Measurements from ENCODE around the gene TCF4. TPM values are rescaled to one million over a fixed set of nuclear protein-coding genes. Genes with fewer than 3 reads are reported as not detected.

TCF4 gene
- total and polyA plus RNA-seq, 2 experiments from 2014 or later: 77.7 to 89.2 TPM

DNA sequence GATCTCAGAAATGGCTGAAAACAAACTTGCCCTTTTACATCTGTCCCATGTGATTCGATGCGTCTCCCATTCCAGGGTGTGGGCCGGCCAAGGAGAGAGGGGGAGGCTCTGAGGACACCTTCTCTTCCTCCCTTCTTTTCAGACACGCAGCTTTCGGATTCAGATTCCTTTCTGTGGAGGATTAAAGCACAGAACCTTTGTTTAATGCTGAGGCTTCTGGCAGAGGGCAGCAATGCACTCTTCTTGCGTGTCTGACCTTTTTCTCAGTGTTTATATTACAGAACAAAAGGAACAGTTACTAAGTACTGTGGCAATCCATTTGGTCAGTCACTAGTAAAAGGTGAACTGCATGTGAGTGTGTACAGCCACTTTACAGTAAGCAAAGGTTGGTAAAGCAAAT, 359.8 kb downstream of the TCF4 start (continued):
- TF ChIP-seq, protein P1, sequence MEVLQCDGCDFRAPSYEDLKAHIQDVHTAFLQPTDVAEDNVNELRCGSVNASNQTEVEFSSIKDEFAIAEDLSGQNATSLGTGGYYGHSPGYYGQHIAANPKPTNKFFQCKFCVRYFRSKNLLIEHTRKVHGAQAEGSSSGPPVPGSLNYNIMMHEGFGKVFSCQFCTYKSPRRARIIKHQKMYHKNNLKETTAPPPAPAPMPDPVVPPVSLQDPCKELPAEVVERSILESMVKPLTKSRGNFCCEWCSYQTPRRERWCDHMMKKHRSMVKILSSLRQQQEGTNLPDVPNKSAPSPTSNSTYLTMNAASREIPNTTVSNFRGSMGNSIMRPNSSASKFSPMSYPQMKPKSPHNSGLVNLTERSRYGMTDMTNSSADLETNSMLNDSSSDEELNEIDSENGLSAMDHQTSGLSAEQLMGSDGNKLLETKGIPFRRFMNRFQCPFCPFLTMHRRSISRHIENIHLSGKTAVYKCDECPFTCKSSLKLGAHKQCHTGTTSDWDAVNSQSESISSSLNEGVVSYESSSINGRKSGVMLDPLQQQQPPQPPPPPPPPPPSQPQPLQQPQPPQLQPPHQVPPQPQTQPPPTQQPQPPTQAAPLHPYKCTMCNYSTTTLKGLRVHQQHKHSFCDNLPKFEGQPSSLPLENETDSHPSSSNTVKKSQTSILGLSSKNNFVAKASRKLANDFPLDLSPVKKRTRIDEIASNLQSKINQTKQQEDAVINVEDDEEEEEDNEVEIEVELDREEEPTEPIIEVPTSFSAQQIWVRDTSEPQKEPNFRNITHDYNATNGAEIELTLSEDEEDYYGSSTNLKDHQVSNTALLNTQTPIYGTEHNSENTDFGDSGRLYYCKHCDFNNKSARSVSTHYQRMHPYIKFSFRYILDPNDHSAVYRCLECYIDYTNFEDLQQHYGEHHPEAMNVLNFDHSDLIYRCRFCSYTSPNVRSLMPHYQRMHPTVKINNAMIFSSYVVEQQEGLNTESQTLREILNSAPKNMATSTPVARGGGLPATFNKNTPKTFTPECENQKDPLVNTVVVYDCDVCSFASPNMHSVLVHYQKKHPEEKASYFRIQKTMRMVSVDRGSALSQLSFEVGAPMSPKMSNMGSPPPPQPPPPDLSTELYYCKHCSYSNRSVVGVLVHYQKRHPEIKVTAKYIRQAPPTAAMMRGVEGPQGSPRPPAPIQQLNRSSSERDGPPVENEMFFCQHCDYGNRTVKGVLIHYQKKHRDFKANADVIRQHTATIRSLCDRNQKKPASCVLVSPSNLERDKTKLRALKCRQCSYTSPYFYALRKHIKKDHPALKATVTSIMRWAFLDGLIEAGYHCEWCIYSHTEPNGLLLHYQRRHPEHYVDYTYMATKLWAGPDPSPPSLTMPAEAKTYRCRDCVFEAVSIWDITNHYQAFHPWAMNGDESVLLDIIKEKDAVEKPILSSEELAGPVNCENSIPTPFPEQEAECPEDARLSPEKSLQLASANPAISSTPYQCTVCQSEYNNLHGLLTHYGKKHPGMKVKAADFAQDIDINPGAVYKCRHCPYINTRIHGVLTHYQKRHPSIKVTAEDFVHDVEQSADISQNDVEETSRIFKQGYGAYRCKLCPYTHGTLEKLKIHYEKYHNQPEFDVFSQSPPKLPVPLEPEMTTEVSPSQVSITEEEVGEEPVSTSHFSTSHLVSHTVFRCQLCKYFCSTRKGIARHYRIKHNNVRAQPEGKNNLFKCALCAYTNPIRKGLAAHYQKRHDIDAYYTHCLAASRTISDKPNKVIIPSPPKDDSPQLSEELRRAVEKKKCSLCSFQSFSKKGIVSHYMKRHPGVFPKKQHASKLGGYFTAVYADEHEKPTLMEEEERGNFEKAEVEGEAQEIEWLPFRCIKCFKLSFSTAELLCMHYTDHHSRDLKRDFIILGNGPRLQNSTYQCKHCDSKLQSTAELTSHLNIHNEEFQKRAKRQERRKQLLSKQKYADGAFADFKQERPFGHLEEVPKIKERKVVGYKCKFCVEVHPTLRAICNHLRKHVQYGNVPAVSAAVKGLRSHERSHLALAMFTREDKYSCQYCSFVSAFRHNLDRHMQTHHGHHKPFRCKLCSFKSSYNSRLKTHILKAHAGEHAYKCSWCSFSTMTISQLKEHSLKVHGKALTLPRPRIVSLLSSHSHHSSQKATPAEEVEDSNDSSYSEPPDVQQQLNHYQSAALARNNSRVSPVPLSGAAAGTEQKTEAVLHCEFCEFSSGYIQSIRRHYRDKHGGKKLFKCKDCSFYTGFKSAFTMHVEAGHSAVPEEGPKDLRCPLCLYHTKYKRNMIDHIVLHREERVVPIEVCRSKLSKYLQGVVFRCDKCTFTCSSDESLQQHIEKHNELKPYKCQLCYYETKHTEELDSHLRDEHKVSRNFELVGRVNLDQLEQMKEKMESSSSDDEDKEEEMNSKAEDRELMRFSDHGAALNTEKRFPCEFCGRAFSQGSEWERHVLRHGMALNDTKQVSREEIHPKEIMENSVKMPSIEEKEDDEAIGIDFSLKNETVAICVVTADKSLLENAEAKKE (CRISPR knock-in tag; IDR thresholded peaks at IDR 0.05): no peak

DNA sequence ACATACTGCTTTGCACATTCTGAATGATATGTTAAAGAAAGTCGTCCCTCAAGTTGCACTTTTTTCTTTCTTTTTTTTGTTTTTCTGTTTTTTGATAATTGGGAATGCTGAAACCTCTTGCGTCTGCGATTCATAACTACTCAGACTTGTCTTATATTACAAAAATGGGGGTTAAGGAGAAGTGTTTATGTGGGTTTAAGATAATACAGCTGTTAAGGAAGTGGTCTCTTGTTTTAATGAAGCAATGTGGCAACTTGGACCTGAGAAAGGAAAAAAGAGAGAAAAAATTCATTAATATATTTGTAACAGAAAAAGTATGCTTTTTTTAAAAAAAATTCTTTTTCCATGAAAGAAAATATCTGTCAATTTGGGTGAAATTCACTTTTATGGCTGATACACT, 360.2 kb downstream of the TCF4 start:
- peaks cover 11% of the 10 kb centered on the region; the same call in 1 of the 2 replicates for H3K36me3 ChIP-seq (ENCODE audit: insufficient read depth)
- Mint-ChIP-seq H3K27ac (no peak overlapping the region), H3K4me3 (no peak overlapping the region), H3K36me3 (ENCODE audit: low read depth) (peaks cover 57% of the 10 kb centered on the region), H3K9me3 (no peaks in the 10 kb centered on the region), H3K27me3 (ENCODE audit: insufficient read depth, low read depth, poor library complexity) (peaks cover 2% of the 10 kb centered on the region), H3K4me1 (peaks cover 10% of the 10 kb centered on the region)
- DNase-seq (ENCODE audit: low spot score): no peak
- no peaks in the 10 kb centered on the region; the same call in 1 of the 2 replicates for H4K20me1 ChIP-seq (replicated peaks; ENCODE audit: insufficient read depth)
- ATAC-seq: no peak
- H3K4me3 ChIP-seq: no peak overlapping the region
- no peaks in the 10 kb centered on the region for H3K27me3 ChIP-seq (ENCODE audit: insufficient read depth)
- H3K9me2 ChIP-seq (ENCODE audit: insufficient read depth): no peaks in the 10 kb centered on the region
- H3K79me2 ChIP-seq (replicated peaks; ENCODE audit: insufficient read depth): no peaks in the 10 kb centered on the region
- H3F3A ChIP-seq (replicated peaks; ENCODE audit: low read depth): no peaks in the 10 kb centered on the region
- H2AFZ ChIP-seq: no peak overlapping the region
- no peak overlapping the region for H3K27ac ChIP-seq (ENCODE audit: low read depth)
- H3K4me2 ChIP-seq: no peak overlapping the region
- peaks cover 8% of the 10 kb centered on the region for H3K4me1 ChIP-seq (ENCODE audit: insufficient read depth)
- TF ChIP-seq EZH2phosphoT487 (IDR thresholded peaks at IDR 0.05; ENCODE audit: unreplicated experiment) (no peak), EZH2 (IDR thresholded peaks at IDR 0.05; ENCODE audit: low read depth, unreplicated experiment) (no peak), CREB1 (CRISPR knock-in tag; IDR thresholded peaks at IDR 0.05; ENCODE audit: low read depth) (no peak)
- TF ChIP-seq, protein P2, sequence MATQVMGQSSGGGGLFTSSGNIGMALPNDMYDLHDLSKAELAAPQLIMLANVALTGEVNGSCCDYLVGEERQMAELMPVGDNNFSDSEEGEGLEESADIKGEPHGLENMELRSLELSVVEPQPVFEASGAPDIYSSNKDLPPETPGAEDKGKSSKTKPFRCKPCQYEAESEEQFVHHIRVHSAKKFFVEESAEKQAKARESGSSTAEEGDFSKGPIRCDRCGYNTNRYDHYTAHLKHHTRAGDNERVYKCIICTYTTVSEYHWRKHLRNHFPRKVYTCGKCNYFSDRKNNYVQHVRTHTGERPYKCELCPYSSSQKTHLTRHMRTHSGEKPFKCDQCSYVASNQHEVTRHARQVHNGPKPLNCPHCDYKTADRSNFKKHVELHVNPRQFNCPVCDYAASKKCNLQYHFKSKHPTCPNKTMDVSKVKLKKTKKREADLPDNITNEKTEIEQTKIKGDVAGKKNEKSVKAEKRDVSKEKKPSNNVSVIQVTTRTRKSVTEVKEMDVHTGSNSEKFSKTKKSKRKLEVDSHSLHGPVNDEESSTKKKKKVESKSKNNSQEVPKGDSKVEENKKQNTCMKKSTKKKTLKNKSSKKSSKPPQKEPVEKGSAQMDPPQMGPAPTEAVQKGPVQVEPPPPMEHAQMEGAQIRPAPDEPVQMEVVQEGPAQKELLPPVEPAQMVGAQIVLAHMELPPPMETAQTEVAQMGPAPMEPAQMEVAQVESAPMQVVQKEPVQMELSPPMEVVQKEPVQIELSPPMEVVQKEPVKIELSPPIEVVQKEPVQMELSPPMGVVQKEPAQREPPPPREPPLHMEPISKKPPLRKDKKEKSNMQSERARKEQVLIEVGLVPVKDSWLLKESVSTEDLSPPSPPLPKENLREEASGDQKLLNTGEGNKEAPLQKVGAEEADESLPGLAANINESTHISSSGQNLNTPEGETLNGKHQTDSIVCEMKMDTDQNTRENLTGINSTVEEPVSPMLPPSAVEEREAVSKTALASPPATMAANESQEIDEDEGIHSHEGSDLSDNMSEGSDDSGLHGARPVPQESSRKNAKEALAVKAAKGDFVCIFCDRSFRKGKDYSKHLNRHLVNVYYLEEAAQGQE (IDR thresholded peaks at IDR 0.05; ENCODE audit: unreplicated experiment): no peak
- TF ChIP-seq, protein P1 (CRISPR knock-in tag; IDR thresholded peaks at IDR 0.05): no peak

All from GM23338 (cell line).